SU-DHL-6 (cell line): ENCODE results near the gene HSPB2.
A peak's percentile ranks its signal among the peaks of the same experiment; 100 is the strongest.

Source experiments
- H2AFZ ChIP-seq: fragments of 200-600 bp; sonication (generic); 2 replicates; pipeline ENCODE4 v1.6.1; 2014; ENCODE audit warnings: low read depth, mild to moderate bottlenecking, moderate library complexity, mixed read lengths, antibody characterized with exemption, low read length; ENCODE audit not compliant: severe bottlenecking
- H3F3A ChIP-seq: fragments of 200-600 bp; shearing (Covaris generic); 2 replicates; pipeline ENCODE4 v1.6.0; 2016; ENCODE audit warnings: antibody characterized with exemption, mild to moderate bottlenecking; ENCODE audit not compliant: insufficient read depth
- H3K27ac ChIP-seq: fragments of 200-600 bp; sonication (generic); 2 replicates; pipeline ENCODE4 v1.5.1; 2016; ENCODE audit warnings: low read depth, mild to moderate bottlenecking, low read length, moderate library complexity, mixed read lengths
- H3K27me3 ChIP-seq: fragments of 200-600 bp; sonication (generic), shearing (Covaris generic); 2 replicates; pipeline ENCODE4 v1.6.0; 2014; ENCODE audit warnings: mild to moderate bottlenecking, low read length
- H3K36me3 ChIP-seq: fragments of 200-600 bp; sonication (generic); 2 replicates; pipeline ENCODE4 v1.6.1; 2014; ENCODE audit warnings: mild to moderate bottlenecking, low read length, mixed read lengths
- H3K4me2 ChIP-seq: fragments of 300-600, 200-600 bp; shearing (Covaris generic), sonication (generic); 2 replicates; pipeline ENCODE4 v1.6.0; 2014; ENCODE audit warnings: low read length, low read depth, mild to moderate bottlenecking; ENCODE audit not compliant: poor library complexity, severe bottlenecking
- H3K4me3 ChIP-seq: fragments of 200-600 bp; sonication (generic); 2 replicates; pipeline ENCODE4 v1.5.1; 2014; ENCODE audit warnings: antibody characterized with exemption, low read length, mild to moderate bottlenecking, mixed read lengths; ENCODE audit not compliant: insufficient read depth, poor library complexity, severe bottlenecking
- H3K79me2 ChIP-seq: fragments of 200-600 bp; sonication (generic); 2 replicates; pipeline ENCODE4 v1.6.1; 2014; ENCODE audit warnings: mild to moderate bottlenecking, low read length, moderate library complexity; ENCODE audit not compliant: insufficient read depth
- H3K9ac ChIP-seq: fragments of 200-600 bp; sonication (generic); 2 replicates; pipeline ENCODE4 v1.7.0; 2014; ENCODE audit warnings: mild to moderate bottlenecking, low read length
- H3K9me2 ChIP-seq: fragments of 200-600 bp; sonication (generic); replicated peaks from 2 replicates; pipeline ENCODE4 v1.6.1; 2014; ENCODE audit warnings: low read length; ENCODE audit not compliant: insufficient read depth
- H3K9me3 ChIP-seq: fragments of 200-600 bp; sonication (generic); 2 replicates; pipeline ENCODE4 v1.6.1; 2014; ENCODE audit warnings: low read length, mixed read lengths; ENCODE audit not compliant: insufficient read depth
- H4K20me1 ChIP-seq: fragments of 200-600 bp; sonication (generic); 2 replicates; pipeline ENCODE4 v1.6.1; 2014; ENCODE audit warnings: low read depth, mild to moderate bottlenecking, antibody characterized with exemption, low read length, moderate library complexity, mixed read lengths
- EZH2phosphoT487 ChIP-seq: fragments of 200-600 bp; sonication (generic), shearing (Covaris generic); conservative IDR thresholded peaks from 2 replicates; pipeline ENCODE4 v1.6.1; 2018; ENCODE audit warnings: mild to moderate bottlenecking, antibody characterized with exemption, low read length, moderate library complexity, mixed read lengths
- TF ChIP-seq, protein P1 (sequence below): fragments of 200-600 bp; sonication (generic); IDR thresholded peaks from one replicate; pipeline ENCODE4 v1.5.1; 2017; ENCODE audit warnings: antibody characterized with exemption, mild to moderate bottlenecking, low read length, moderate library complexity; ENCODE audit not compliant: insufficient read depth, poor library complexity, severe bottlenecking

HSPB2 gene, protein sequence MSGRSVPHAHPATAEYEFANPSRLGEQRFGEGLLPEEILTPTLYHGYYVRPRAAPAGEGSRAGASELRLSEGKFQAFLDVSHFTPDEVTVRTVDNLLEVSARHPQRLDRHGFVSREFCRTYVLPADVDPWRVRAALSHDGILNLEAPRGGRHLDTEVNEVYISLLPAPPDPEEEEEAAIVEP

DNA sequence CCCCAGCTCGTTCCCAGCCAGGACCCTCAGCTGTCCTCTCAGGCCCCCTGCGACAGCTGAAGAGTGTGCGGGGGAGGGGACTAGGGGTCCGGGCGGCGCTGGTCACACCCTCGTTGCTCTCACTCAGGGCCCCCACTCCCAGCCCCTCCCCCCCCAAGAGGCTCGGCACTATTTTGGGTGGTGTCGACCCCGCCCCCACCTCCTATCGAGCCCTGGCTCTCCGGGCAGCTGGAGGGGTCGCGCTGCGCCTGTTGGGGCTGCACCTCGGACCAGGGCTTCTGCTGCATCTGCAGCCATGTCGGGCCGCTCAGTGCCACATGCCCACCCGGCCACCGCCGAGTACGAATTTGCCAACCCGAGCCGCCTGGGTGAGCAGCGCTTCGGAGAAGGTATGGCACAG is at the start of gene HSPB2:
TSS of gene HSPB2 (plus strand) at position 200 of the 400 bp plus-strand sequence. CDS start at position 296, 96 bp downstream.
- no peak within 1 kb of the TSS for H3K4me2 ChIP-seq
- H3K27me3 ChIP-seq, result no peaks in the 10 kb centered on the region
- no peaks in the 10 kb centered on the region for H3K36me3 ChIP-seq
- H3K9me2 ChIP-seq, result no peaks in the 10 kb centered on the region
- H2AFZ ChIP-seq, result no peak within 1 kb of the TSS
- H3K27ac ChIP-seq, result no peak within 1 kb of the TSS
- H3K9me3 ChIP-seq, result no peaks in the 10 kb centered on the region
- H3F3A ChIP-seq, result no peaks in the 10 kb centered on the region
- H3K79me2 ChIP-seq, result no peaks in the 10 kb centered on the region
- no peak within 1 kb of the TSS for H3K4me3 ChIP-seq
- TF ChIP-seq, protein P1, sequence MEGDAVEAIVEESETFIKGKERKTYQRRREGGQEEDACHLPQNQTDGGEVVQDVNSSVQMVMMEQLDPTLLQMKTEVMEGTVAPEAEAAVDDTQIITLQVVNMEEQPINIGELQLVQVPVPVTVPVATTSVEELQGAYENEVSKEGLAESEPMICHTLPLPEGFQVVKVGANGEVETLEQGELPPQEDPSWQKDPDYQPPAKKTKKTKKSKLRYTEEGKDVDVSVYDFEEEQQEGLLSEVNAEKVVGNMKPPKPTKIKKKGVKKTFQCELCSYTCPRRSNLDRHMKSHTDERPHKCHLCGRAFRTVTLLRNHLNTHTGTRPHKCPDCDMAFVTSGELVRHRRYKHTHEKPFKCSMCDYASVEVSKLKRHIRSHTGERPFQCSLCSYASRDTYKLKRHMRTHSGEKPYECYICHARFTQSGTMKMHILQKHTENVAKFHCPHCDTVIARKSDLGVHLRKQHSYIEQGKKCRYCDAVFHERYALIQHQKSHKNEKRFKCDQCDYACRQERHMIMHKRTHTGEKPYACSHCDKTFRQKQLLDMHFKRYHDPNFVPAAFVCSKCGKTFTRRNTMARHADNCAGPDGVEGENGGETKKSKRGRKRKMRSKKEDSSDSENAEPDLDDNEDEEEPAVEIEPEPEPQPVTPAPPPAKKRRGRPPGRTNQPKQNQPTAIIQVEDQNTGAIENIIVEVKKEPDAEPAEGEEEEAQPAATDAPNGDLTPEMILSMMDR, result no peak
- TF ChIP-seq EZH2phosphoT487, result no peak
- H4K20me1 ChIP-seq, result no peaks in the 10 kb centered on the region
- H3K9ac ChIP-seq, result no peak within 1 kb of the TSS

DNA sequence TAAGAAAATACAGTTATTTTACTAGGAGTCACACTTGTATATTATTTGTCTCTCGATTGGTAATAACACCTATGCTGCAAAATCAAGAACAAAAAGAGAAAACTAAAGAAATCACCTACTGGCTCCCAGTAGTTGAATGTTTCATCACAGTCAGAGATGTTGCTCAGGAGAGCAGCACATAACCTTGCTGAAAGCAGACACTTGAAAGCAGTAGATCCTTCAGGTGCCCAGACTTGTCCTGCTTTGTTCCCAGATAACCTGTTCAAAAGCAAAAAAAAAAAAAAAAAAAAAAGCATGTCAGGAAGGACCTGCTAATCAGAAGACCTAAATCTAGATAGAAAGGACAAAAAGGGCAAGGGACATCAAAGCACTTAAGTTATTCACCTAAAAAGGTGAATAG is 42.4 kb upstream of the HSPB2 start:
- Histone ChIP-seq H3F3A (peaks cover 8% of the 10 kb centered on the region), H3K36me3 (peaks cover 20% of the 10 kb centered on the region; the same call in 1 of the 2 replicates), H3K79me2 (peaks cover 10% of the 10 kb centered on the region), H3K27ac (peak overlapping the region; percentile 54), H3K9me3 (no peaks in the 10 kb centered on the region), H3K4me3 (peak overlapping the region; percentile 73), H3K27me3 (no peaks in the 10 kb centered on the region), H2AFZ (no peak overlapping the region), H4K20me1 (no peaks in the 10 kb centered on the region), H3K9ac (peak overlapping the region; percentile 76), H3K4me2 (peak overlapping the region; percentile 86), H3K9me2 (no peaks in the 10 kb centered on the region)
- no peak for TF ChIP-seq EZH2phosphoT487
- TF ChIP-seq, protein P1, result no peak

DNA sequence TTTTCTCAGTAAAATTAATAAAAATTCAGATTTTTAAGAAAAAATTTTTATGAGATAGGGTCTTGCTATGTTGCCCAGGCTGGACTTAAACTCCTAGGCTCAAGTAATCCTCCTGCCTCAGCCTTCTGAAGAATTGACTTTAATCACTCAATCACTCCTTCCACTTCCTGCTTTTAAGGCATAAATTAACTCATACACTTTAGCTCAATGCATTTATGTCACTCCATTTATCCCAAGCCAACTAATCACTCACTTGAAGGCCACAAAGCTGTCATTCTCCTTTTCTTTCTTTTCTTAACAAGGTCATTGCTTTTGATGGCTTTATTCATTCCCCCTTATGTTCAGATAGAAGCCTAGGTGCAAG is 42.0 kb upstream of the HSPB2 start:
- H3K9me3 ChIP-seq, result no peaks in the 10 kb centered on the region
- no peaks in the 10 kb centered on the region for H3K27me3 ChIP-seq
- peaks cover 10% of the 10 kb centered on the region for H3K79me2 ChIP-seq
- H3K9me2 ChIP-seq, result no peaks in the 10 kb centered on the region
- peak overlapping the region; percentile 89 for H2AFZ ChIP-seq
- TF ChIP-seq, protein P1, result no peak
- TF ChIP-seq EZH2phosphoT487, result no peak
- H3K4me3 ChIP-seq, result peak overlapping the region; percentile 73
- H3F3A ChIP-seq, result peaks cover 8% of the 10 kb centered on the region
- no peaks in the 10 kb centered on the region for H4K20me1 ChIP-seq
- peak overlapping the region; percentile 86 for H3K4me2 ChIP-seq
- peaks cover 16% of the 10 kb centered on the region; the same call in 1 of the 2 replicates for H3K36me3 ChIP-seq
- peak overlapping the region; percentile 54 for H3K27ac ChIP-seq
- peak overlapping the region; percentile 76 for H3K9ac ChIP-seq
